GM12875 (cell line): Measurements from ENCODE around the gene CYP4F8.
"Not testable (repeated sequence)": the region's sequence is repeated elsewhere in the genome, so short reads cannot be mapped to it uniquely, and the experiment has no call there.

Experiments used
- H3K4me3 ChIP-seq: one replicate; pipeline ENCODE4 v1.5.1; 2011; ENCODE audit warnings: low read depth, low read length, control low read depth
- CTCF ChIP-seq: IDR thresholded peaks from 2 replicates; pipeline ENCODE4 v1.5.1; 2011; ENCODE audit warnings: low read depth, mild to moderate bottlenecking, control low read depth, inconsistent platforms, low read length, moderate library complexity, borderline replicate concordance; ENCODE audit not compliant: insufficient read depth

Gene CYP4F8

GRCh38 chr19:15644816-15645215, 29.8 kb downstream of the CYP4F8 start:
- H3K4me3 ChIP-seq, result no peak overlapping the region
- TF ChIP-seq CTCF, result no peak

GRCh38 chr19:15649526-15649925, 34.5 kb downstream of the CYP4F8 start:
- no peak overlapping the region for H3K4me3 ChIP-seq
- no peak for TF ChIP-seq CTCF

DNA sequence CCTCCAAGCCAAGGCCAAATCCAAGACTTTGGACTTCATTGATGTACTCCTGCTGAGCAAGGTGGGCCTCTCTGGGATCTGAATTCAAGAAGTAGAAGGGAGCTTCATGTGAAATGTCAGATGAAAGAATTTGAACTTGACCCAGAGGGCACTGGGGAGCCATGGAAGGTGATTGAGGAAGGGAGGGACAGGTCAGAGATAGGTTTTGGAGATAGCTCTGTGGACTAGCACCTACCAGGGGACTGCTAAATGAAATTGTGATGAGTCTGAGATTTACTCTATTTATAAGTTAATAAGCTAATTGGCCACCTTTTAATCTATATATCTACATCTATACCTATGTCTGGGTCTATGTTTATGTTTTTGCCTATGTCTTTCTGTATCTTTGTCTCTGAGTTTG, 35.1 kb downstream of the CYP4F8 start:
- not testable (repeated sequence) for H3K4me3 ChIP-seq

GRCh38 chr19:15651791-15652190, 36.8 kb downstream of the CYP4F8 start:
- no peak overlapping the region for H3K4me3 ChIP-seq
- no peak for TF ChIP-seq CTCF

DNA sequence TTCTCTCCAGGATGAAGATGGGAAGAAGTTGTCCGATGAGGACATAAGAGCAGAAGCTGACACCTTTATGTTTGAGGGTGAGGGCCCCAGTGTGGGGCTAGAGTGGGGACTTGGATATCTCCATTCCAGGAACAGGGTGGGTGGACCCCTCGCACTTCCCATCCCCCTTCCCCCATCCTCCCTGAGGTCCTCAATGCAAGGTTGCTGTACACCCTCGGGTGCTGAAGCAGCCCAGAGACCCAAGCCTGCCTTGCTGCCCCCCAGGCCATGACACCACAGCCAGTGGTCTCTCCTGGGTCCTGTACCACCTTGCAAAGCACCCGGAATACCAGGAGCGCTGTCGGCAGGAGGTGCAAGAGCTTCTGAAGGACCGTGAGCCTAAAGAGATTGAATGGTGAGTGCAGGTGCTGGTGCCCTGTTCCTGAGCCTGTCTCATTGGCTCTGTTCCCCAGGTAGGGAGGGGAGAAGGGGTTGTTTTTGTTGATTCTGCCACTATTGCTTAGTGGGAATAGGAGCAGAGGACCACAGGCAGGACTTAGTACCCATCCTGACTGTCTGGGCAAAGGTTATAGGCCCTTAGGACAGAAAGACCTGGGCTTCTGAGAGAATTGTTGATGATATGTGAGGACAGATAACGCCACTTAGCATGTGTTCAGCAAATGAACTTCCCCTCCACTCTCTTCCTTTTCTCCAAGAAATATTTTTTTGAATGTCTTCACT, 37.7 kb downstream of the CYP4F8 start:
- H3K4me3 ChIP-seq, result no peak overlapping the region
- TF ChIP-seq CTCF, result no peak

DNA sequence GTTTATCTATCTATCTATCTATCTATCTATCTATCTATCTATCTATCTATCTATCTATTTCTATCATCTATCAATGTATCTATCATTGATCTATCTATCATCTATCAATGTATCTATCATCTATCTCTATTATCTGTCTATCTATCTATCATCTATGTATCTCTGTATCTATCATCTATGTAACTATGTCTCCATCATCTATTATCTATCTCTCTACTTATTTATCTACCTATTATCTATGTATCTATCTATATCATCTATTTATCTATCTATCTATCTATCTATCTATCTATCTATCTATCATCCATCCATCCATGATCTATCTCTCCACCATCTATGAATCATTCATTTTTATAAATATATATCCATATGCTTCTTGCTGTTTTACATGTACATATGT, 41.4 kb downstream of the CYP4F8 start:
- TF ChIP-seq CTCF, result no peak
- no peak overlapping the region for H3K4me3 ChIP-seq

DNA sequence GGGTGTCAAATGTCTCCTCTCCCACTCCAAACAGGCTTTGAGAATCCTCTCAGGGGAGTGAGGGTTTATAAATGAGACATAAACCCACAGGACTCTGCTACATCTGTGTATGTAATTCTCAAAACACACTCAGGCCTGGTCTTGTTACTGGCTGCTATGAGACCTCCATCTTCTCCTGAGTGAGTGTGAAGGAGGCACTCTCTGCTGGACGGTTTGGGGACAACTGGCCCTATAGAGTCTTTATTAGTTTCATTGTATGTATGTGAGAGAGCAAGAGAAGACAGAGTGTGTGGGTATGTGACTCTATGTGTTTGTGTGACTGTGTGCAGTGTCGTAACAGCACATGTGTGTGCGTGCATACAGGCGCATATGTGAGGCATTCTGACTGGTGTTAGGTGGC, 48.2 kb downstream of the CYP4F8 start:
- no peak overlapping the region for H3K4me3 ChIP-seq
- TF ChIP-seq CTCF, result no peak
